GM12875 (cell line): ENCODE data around the gene COL28A1.

Source experiments
- H3K4me3 ChIP-seq: one replicate; pipeline ENCODE4 v1.5.1; 2011; ENCODE audit warnings: low read depth, low read length, control low read depth
- CTCF ChIP-seq: IDR thresholded peaks from 2 replicates; pipeline ENCODE4 v1.5.1; 2011; ENCODE audit warnings: low read depth, mild to moderate bottlenecking, control low read depth, inconsistent platforms, low read length, moderate library complexity, borderline replicate concordance; ENCODE audit not compliant: insufficient read depth

COL28A1 gene

DNA sequence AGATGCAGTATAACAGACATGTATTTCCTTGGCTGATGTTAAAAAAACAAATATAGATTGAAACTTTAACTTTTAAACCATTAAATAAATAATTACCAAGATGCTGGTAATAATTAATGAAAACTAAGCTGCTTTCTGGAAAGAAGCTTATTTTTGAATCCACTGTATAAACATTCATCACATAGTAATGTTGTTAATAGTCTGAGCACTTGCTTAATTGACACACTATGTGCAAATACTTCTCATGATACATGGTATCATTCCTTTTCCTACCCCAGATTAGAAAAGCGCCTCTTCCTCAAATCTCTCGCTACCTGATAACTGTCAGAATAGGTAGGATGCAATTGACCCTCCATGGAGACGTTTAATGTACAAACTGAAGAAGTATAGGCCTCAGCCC lies 15.0 kb upstream of the COL28A1 start:
- no peak for TF ChIP-seq CTCF
- H3K4me3 ChIP-seq: no peak overlapping the region

- no peak overlapping the region for H3K4me3 ChIP-seq
- no peak for TF ChIP-seq CTCF
Observed at GRCh38 chr7:7548407-7548806, 12.7 kb upstream of the COL28A1 start.

DNA sequence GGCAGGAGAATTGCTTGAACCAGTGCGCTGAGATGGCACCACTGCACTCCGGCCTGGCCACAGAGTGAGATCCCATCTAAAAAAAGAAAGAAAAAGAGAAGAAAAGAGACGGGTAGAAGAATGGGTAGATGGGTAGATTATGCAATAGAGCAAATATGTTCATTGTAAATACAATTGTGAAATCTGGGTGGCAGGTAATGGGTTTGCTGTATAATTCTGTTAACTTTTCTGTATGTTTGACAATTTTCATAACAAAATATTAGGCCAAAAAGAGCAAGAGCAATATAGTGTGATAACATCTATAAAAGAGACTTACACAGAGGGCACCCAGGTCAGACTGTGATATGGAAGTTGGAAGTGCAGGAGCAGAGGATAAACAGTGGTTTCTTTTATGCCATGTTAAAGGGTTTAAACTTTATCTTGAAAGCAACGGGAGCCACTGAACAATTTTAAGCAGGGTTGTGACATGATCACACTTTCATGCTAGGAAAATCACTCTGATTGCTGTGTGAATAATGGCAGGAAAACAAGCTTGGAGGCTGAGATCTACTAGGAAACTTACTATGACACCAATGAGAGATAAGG lies 6.7 kb upstream of the COL28A1 start:
- H3K4me3 ChIP-seq: no peak overlapping the region
- no peak for TF ChIP-seq CTCF

DNA sequence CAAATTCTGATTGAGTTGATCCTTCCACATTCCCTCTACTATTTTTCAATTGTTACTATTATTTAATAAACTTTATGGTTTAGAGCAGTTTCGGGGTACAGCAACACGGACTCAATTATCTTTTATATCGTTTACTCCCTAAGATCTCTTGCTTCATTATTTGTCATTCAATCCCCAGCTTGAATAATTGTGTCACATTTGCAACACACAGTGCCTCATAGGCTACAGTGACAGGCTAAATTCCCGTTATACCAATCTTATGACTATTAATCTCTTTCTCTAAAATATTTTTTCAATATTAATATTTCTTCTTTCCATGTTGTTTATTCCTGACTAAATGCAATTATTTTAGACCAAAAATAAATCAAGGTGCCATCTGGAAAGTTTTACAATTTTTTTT lies 4.0 kb upstream of the COL28A1 start:
- no peak for TF ChIP-seq CTCF
- H3K4me3 ChIP-seq: no peak overlapping the region

DNA sequence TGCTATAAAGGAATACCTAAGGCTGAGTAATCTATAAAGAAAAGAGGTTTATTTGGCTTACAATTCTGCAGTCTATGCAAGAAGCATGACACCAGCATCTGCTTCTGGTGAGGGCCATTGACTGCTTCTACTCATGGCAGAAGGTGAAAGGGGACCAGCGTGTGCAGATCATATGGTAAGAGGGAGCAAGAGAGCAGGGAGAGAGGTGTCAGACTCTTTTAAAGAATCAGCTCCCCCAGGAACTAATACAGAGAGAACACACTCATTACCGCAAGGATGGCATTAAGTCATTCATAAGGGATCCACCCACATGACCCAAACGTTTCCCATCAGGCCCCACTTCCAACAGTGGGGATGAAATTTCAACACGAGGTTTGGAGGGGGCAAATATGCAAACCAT lies 3.5 kb upstream of the COL28A1 start:
- H3K4me3 ChIP-seq: no peak overlapping the region
- no peak for TF ChIP-seq CTCF

DNA sequence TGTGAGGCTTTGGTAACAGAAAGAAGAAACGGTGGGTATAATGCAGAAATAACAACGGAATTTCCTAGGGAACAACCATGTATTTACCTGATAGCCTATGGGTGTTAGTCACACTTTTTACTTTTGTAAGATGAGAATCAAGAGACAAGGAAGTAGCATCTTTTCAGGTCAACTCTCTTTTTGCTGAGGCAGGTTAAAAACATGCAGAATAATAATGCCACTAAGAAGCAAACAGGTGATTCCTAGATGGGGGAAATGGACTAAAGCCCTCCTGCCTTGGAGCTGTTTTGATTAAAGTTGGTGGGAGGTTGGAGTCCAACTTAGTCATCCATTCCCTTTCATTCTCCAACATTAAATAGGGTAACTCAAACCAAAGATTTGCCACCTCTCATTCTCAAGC lies 2.0 kb upstream of the COL28A1 start:
- TF ChIP-seq CTCF: no peak
- no peak overlapping the region for H3K4me3 ChIP-seq

DNA sequence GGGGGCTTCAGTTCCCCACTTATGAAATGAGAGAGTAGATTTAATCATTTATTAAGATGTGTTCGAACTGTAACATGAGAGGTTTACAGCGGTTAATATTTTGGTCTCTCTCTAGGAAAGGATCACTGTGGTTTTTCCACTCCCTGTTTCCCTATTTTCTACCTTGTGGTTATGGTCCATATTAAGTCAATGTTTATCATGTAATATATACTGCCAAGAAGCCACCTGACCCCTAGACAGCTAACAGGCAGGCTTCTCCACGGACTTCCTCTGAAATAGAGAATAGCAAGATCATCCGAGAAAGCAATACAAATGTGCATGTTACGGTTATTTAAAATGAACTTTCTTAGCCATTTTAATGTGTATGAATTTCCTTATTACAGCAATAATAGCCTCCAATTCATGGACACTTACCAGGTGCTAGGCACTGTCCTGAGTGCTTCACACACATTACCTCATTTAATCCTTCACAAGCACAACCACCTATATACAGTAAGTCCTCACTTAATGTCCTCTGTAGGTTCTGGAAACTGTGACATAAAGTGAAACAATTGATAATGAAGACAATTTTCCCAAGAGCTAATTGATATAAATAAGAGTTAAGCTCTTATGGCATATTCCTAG lies 835 bp upstream of the COL28A1 start:
- no peak overlapping the region for H3K4me3 ChIP-seq
- no peak for TF ChIP-seq CTCF
